HepG2 (cell line): ENCODE measurements around the gene SCAND1.

Source experiments
- ELK4 ChIP-seq: sonication (generic); formaldehyde crosslinking; IDR thresholded peaks from 2 replicates; pipeline ENCODE4 v1.9.0; 2021; ENCODE audit warnings: missing genetic modification reagents, borderline replicate concordance
- LRRFIP1 ChIP-seq: sonication (generic); formaldehyde crosslinking; conservative IDR thresholded peaks from 2 replicates; pipeline ENCODE4 v1.4.0; 2020; ENCODE audit warnings: missing genetic modification reagents
- ZFP37 ChIP-seq: sonication (generic); formaldehyde crosslinking; IDR thresholded peaks from 2 replicates; pipeline ENCODE4 v1.4.0; 2020; ENCODE audit warnings: missing genetic modification reagents, borderline replicate concordance
- ZNF430 ChIP-seq: sonication (generic); formaldehyde crosslinking; IDR thresholded peaks from 2 replicates; pipeline ENCODE4 v1.9.0; 2021; ENCODE audit warnings: mild to moderate bottlenecking, missing genetic modification reagents
- ZNF530 ChIP-seq: sonication (generic); formaldehyde crosslinking; IDR thresholded peaks from 2 replicates; pipeline ENCODE4 v1.5.0; 2020; ENCODE audit warnings: low read depth, mild to moderate bottlenecking, missing genetic modification reagents

GRCh38 chr20:35968930-35969329, 14.6 kb upstream of the SCAND1 start:
- TF ChIP-seq ZFP37 (CRISPR knock-in tag) (no peak), LRRFIP1 (no peak), ELK4 (CRISPR knock-in tag) (no peak), ZNF530 (no peak), ZNF430 (CRISPR knock-in tag) (no peak)
